ENCODE data around the gene SOX8. TPM values are rescaled to one million over a fixed set of nuclear protein-coding genes. Genes with fewer than 3 reads are reported as not detected.

SOX8 gene
- total RNA-seq, 1 experiment from 2014 or later, result 5.2 TPM

DNA sequence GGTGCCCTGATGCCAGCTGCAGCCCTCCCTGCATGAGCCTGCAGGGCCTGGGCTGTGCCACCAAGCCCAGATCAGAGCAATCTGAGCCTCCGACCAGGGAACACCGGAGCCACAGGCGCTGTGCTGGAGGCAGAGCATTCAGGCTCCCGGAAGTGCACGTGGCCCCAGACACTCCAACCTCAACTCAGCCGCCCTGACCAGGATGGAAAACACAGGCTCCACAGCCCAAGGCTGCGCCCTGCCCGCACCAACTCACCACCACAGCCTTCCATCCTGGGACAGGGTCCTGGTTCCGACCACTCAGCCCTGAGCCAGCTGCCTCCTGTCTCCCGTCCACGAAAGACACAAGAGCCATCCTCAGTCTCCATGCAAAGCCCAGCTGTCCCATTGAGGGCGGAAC lies 29.2 kb upstream of the SOX8 start:
- Histone ChIP-seq H3K4me1 (ENCODE audit: control insufficient read depth in 1 of 2, insufficient read depth in 2 of 2, low read length in 2 of 2) (no peaks in the 10 kb centered on the region), H4K20me1 (ENCODE audit: insufficient read depth) (no peaks in the 10 kb centered on the region), H3K79me2 (ENCODE audit: insufficient read depth, low read length) (no peaks in the 10 kb centered on the region), H3K9ac (ENCODE audit: low read length) (no peak overlapping the region), H3K9me3 (ENCODE audit: control insufficient read depth in 1 of 2, insufficient read depth in 1 of 2, low read depth in 1 of 2, low read length in 2 of 2) (no peaks in the 10 kb centered on the region), H3K27ac (ENCODE audit: low read depth, low read length) (no peak overlapping the region), H3K27me3 (ENCODE audit: insufficient read depth, low read length) (no peaks in the 10 kb centered on the region), H3K4me2 (ENCODE audit: low read length) (no peak overlapping the region), H3K4me3 (replicated peaks in 1 of 2; ENCODE audit: low read depth in 1 of 2, low read length in 2 of 2) (no peak overlapping the region), H3K9me2 (ENCODE audit: insufficient read depth) (no peaks in the 10 kb centered on the region), H2AFZ (ENCODE audit: low read depth, low read length, poor library complexity, severe bottlenecking) (no peak overlapping the region), H3K36me3 (ENCODE audit: control insufficient read depth in 1 of 2, insufficient read depth in 2 of 2, low read length in 2 of 2) (no peaks in the 10 kb centered on the region; a peak in 1 of 4 replicates)
- ATAC-seq (no peak), DNase-seq (ENCODE audit: low read depth, low spot score) (no peak)
- CTCF ChIA-PET, result no interaction called here
- intact Hi-C loops (cut with micrococcal nuclease), result no loop called here
- no peak for TF ChIP-seq SIN3A (IDR thresholded peaks at IDR 0.05; ENCODE audit: low read depth)
- no peak for TF ChIP-seq JUND (IDR thresholded peaks at IDR 0.05)
- no peak for TF ChIP-seq RAD21 (IDR thresholded peaks at IDR 0.05; ENCODE audit: low read depth)
- TF ChIP-seq ZFX (IDR thresholded peaks at IDR 0.05), result no peak
- TF ChIP-seq FOSL1 (IDR thresholded peaks at IDR 0.05; ENCODE audit: low read depth), result no peak
- TF ChIP-seq TCF7L2 (IDR thresholded peaks at IDR 0.05; ENCODE audit: borderline replicate concordance, extremely low read depth, insufficient read depth, insufficient read length), result no peak
- no peak for TF ChIP-seq POLR2AphosphoS5 (IDR thresholded peaks at IDR 0.05; ENCODE audit: low read depth, low read length)
- TF ChIP-seq POLR2A (IDR thresholded peaks at IDR 0.05; ENCODE audit: borderline replicate concordance, extremely low read depth, insufficient read depth, insufficient read length), result no peak
- TF ChIP-seq EZH2 (IDR thresholded peaks at IDR 0.05), result no peak
- no peak for TF ChIP-seq EZH2phosphoT487 (IDR thresholded peaks at IDR 0.05; ENCODE audit: borderline replicate concordance)
- TF ChIP-seq ATF3 (IDR thresholded peaks at IDR 0.05), result no peak
- TF ChIP-seq CTCF (IDR thresholded peaks at IDR 0.05 in 2 of 3, conservative IDR thresholded peaks at IDR 0.05 in 1 of 3; ENCODE audit: borderline replicate concordance in 1 of 3, insufficient read depth in 1 of 3, low read depth in 2 of 3, low read length in 2 of 3), result no peak
- TF ChIP-seq EGR1 (IDR thresholded peaks at IDR 0.05; ENCODE audit: low read depth), result no peak
- no peak for TF ChIP-seq SRF (IDR thresholded peaks at IDR 0.05; ENCODE audit: low read depth)
- no peak for TF ChIP-seq REST (IDR thresholded peaks at IDR 0.05; ENCODE audit: low read depth)
- TF ChIP-seq CEBPB (IDR thresholded peaks at IDR 0.05; ENCODE audit: low read depth), result no peak
- no peak for TF ChIP-seq MAX (IDR thresholded peaks at IDR 0.05)
- no peak for TF ChIP-seq CBX3 (IDR thresholded peaks at IDR 0.05; ENCODE audit: low read depth)
- no peak for TF ChIP-seq ZBTB33 (IDR thresholded peaks at IDR 0.05; ENCODE audit: extremely low read depth, insufficient replicate concordance, low read length)
- RAD21 ChIA-PET (ENCODE audit: low non-redundant PET in 1 of 2, low total read pairs in 2 of 2, uncharacterized antibody in 2 of 2, unreplicated experiment in 2 of 2), result no interaction called here
- POLR2A ChIA-PET, result no interaction called here
- no TSS peak for BruUV-seq (replicated peaks)
